ENCODE results near the gene NTRK3.
"Not testable (repeated sequence)": the region's sequence is repeated elsewhere in the genome, so short reads cannot be mapped to it uniquely, and the experiment has no call there.

Gene NTRK3

GRCh38 chr15:88073391-88073691 is 183.2 kb downstream of the NTRK3 start:
- ATAC-seq = no peak
- TF ChIP-seq ZNF565 (CRISPR knock-in tag; conservative IDR thresholded peaks at IDR 0.05; ENCODE audit: low read depth) = no peak
- TF ChIP-seq CREB5 (CRISPR knock-in tag; IDR thresholded peaks at IDR 0.05; ENCODE audit: low read depth) = no peak
- no peak for TF ChIP-seq PPARA (CRISPR knock-in tag; IDR thresholded peaks at IDR 0.05; ENCODE audit: borderline replicate concordance)
- no peak for TF ChIP-seq CSDC2 (CRISPR knock-in tag; IDR thresholded peaks at IDR 0.05)
- no peak for TF ChIP-seq OSR1 (CRISPR knock-in tag; IDR thresholded peaks at IDR 0.05)
- no peak for TF ChIP-seq ISL1 (CRISPR knock-in tag; IDR thresholded peaks at IDR 0.05)
- no peak for TF ChIP-seq ZFP30 (CRISPR knock-in tag; IDR thresholded peaks at IDR 0.05)
- no peak for TF ChIP-seq POU6F1 (CRISPR knock-in tag; IDR thresholded peaks at IDR 0.05; ENCODE audit: borderline replicate concordance, low read depth)
- TF ChIP-seq CSRNP3 (CRISPR knock-in tag; IDR thresholded peaks at IDR 0.05) = no peak
- TF ChIP-seq PATZ1 (CRISPR knock-in tag; IDR thresholded peaks at IDR 0.05; ENCODE audit: borderline replicate concordance) = no peak
- no peak for TF ChIP-seq ZFP3 (CRISPR knock-in tag; IDR thresholded peaks at IDR 0.05)
- no peak for TF ChIP-seq ARNTL (CRISPR knock-in tag; IDR thresholded peaks at IDR 0.05; ENCODE audit: borderline replicate concordance, low read depth)

- no peak for ATAC-seq
- TF ChIP-seq ZNF70 (CRISPR knock-in tag; IDR thresholded peaks at IDR 0.05) (no peak), PPARA (CRISPR knock-in tag; IDR thresholded peaks at IDR 0.05; ENCODE audit: borderline replicate concordance) (no peak), GLIS3 (CRISPR knock-in tag; IDR thresholded peaks at IDR 0.05) (no peak), ZNF565 (CRISPR knock-in tag; conservative IDR thresholded peaks at IDR 0.05; ENCODE audit: low read depth) (no peak), ESRRG (CRISPR knock-in tag; IDR thresholded peaks at IDR 0.05) (no peak), CSDC2 (CRISPR knock-in tag; IDR thresholded peaks at IDR 0.05) (no peak), OSR1 (CRISPR knock-in tag; IDR thresholded peaks at IDR 0.05) (no peak), ISL1 (CRISPR knock-in tag; IDR thresholded peaks at IDR 0.05) (no peak), TSHZ2 (CRISPR knock-in tag; IDR thresholded peaks at IDR 0.05) (no peak), ZNF8 (CRISPR knock-in tag; IDR thresholded peaks at IDR 0.05) (no peak), RARB (CRISPR knock-in tag; IDR thresholded peaks at IDR 0.05) (no peak), TCF4 (CRISPR knock-in tag; IDR thresholded peaks at IDR 0.05; ENCODE audit: borderline replicate concordance) (no peak), ZC3H10 (CRISPR knock-in tag; IDR thresholded peaks at IDR 0.05) (no peak)
Observed at GRCh38 chr15:88072598-88073390, 183.7 kb downstream of the NTRK3 start.

- ATAC-seq = not testable (repeated sequence)
Observed at GRCh38 chr15:88072133-88072532, 184.4 kb downstream of the NTRK3 start.

All from SK-N-SH treated with all-trans-retinoic acid at 6 μM for 48 hours (cell line).